K562 (cell line): ENCODE data around the gene PNPO. TPM values are rescaled to one million over a fixed set of nuclear protein-coding genes. Genes with fewer than 3 reads are reported as not detected.

Experiments used
- BMI1 ChIP-seq: fragments of 150-350 bp; IDR thresholded peaks from 2 replicates; pipeline ENCODE4 v1.6.1; 2014; ENCODE audit warnings: low read length
- CBX8 ChIP-seq: fragments of 200-600 bp; sonication (generic); IDR thresholded peaks from 2 replicates; pipeline ENCODE4 v1.6.1; 2012; ENCODE audit warnings: borderline replicate concordance, mixed run types, low read depth, mild to moderate bottlenecking, moderate library complexity, mixed read lengths, low read length, control low read depth, inconsistent platforms; ENCODE audit not compliant: poor library complexity, severe bottlenecking; ENCODE audit errors: extremely low read depth
- CC2D1A ChIP-seq: fragments of 450-650 bp; IDR thresholded peaks from 2 replicates; pipeline ENCODE4 v1.6.1; 2017; ENCODE audit warnings: mild to moderate bottlenecking
- CCAR2 ChIP-seq: fragments of 200-400 bp; formaldehyde crosslinking; IDR thresholded peaks from 2 replicates; pipeline ENCODE4 v1.6.1; 2017; ENCODE audit warnings: mild to moderate bottlenecking, low read depth, low read length
- CHD1 ChIP-seq: fragments of 200-600 bp; sonication (generic); IDR thresholded peaks from one replicate; pipeline ENCODE4 v1.6.1; 2012; ENCODE audit warnings: mild to moderate bottlenecking, moderate library complexity, low read length, inconsistent platforms
- CHD4 ChIP-seq: fragments of 200-600 bp; sonication (generic); IDR thresholded peaks from 3 replicates; pipeline ENCODE4 v1.6.1; 2012; ENCODE audit warnings: low read depth, mild to moderate bottlenecking, mixed read lengths, low read length, inconsistent platforms; ENCODE audit not compliant: insufficient read depth, insufficient replicate concordance, poor library complexity, severe bottlenecking
- CTBP1 ChIP-seq: fragments of 450-650 bp; IDR thresholded peaks from 2 replicates; pipeline ENCODE4 v1.6.1; 2016; ENCODE audit warnings: borderline replicate concordance
- ETS2 ChIP-seq: IDR thresholded peaks from 2 replicates; pipeline ENCODE4 v1.6.1; 2016; ENCODE audit warnings: borderline replicate concordance, missing genetic modification characterization, mild to moderate bottlenecking, moderate library complexity, missing compliant biosample characterization; ENCODE audit not compliant: poor library complexity, severe bottlenecking
- MTA3 ChIP-seq: fragments of 450-650 bp; formaldehyde crosslinking; IDR thresholded peaks from 2 replicates; pipeline ENCODE4 v1.6.1; 2017; ENCODE audit warnings: mild to moderate bottlenecking, borderline replicate concordance
- NELFE ChIP-seq: IDR thresholded peaks from 2 replicates; pipeline ENCODE4 v1.6.1; 2011; ENCODE audit warnings: mild to moderate bottlenecking; ENCODE audit not compliant: insufficient read depth, insufficient read length
- NFE2L1 ChIP-seq: fragments of 450-650 bp; IDR thresholded peaks from 2 replicates; pipeline ENCODE4 v1.6.1; 2016; ENCODE audit warnings: missing genetic modification characterization, low read depth, mild to moderate bottlenecking, missing compliant biosample characterization, moderate library complexity, borderline replicate concordance
- POLR2AphosphoS2 ChIP-seq: IDR thresholded peaks from 2 replicates; pipeline ENCODE4 v1.6.1; 2012; ENCODE audit warnings: low read length, improper control_type of control experiment
- RNF2 ChIP-seq: sonication (generic); IDR thresholded peaks from 2 replicates; pipeline ENCODE4 v1.6.1; 2016
- SAP30 ChIP-seq: fragments of 200-600 bp; sonication (generic); IDR thresholded peaks from 2 replicates; pipeline ENCODE4 v1.6.1; 2012; ENCODE audit warnings: borderline replicate concordance, low read depth, mild to moderate bottlenecking, moderate library complexity, low read length, control low read depth, inconsistent platforms; ENCODE audit not compliant: insufficient read depth, poor library complexity, severe bottlenecking
- SPI1 ChIP-seq: IDR thresholded peaks from 2 replicates; pipeline ENCODE4 v1.6.1; 2011; ENCODE audit warnings: low read depth, low read length, control low read depth, borderline replicate concordance
- SRSF1 ChIP-seq: fragments of 200-400 bp; formaldehyde crosslinking; IDR thresholded peaks from 2 replicates; pipeline ENCODE4 v1.6.1; 2017; ENCODE audit warnings: mild to moderate bottlenecking, low read depth, low read length, moderate library complexity
- STAG1 ChIP-seq: sonication (generic); formaldehyde crosslinking; IDR thresholded peaks from 2 replicates; pipeline ENCODE4 v1.5.0; 2020; ENCODE audit warnings: missing genetic modification reagents, borderline replicate concordance
- XRCC5 ChIP-seq: fragments of 200-400 bp; formaldehyde crosslinking; IDR thresholded peaks from 2 replicates; pipeline ENCODE4 v1.6.1; 2017; ENCODE audit warnings: low read depth, mild to moderate bottlenecking, low read length
- YY1 ChIP-seq, 3 experiments: IDR thresholded peaks; 2 replicates each; pipeline ENCODE4 v1.6.1; 2011; ENCODE audit warnings: low read length in 2 of 3, mild to moderate bottlenecking in 2 of 3, moderate library complexity in 2 of 3, borderline replicate concordance in 1 of 3, control low read depth in 1 of 3, low read depth in 1 of 3; ENCODE audit not compliant: insufficient read depth in 3 of 3, insufficient replicate concordance in 2 of 3, control insufficient read depth in 1 of 3, insufficient read length in 1 of 3; ENCODE audit errors: extremely low read depth in 1 of 3
- ZNF174 ChIP-seq: fragments of 250-450 bp; sonication (Bioruptor Pico); IDR thresholded peaks from 2 replicates; pipeline ENCODE4 v1.4.0; 2020; ENCODE audit warnings: mild to moderate bottlenecking
- ZNF311 ChIP-seq: fragments of 250-450 bp; sonication (Bioruptor Pico); IDR thresholded peaks from 2 replicates; pipeline ENCODE4 v1.4.0; 2020; ENCODE audit warnings: mild to moderate bottlenecking, moderate library complexity
- ZNF384 ChIP-seq: IDR thresholded peaks from 2 replicates; pipeline ENCODE4 v1.6.1; 2012; ENCODE audit warnings: low read depth, low read length, improper control_type of control experiment
- ZNF551 ChIP-seq: fragments of 250-450 bp; sonication (Bioruptor Pico); IDR thresholded peaks from 2 replicates; pipeline ENCODE4 v1.5.0; 2021; ENCODE audit warnings: mild to moderate bottlenecking, moderate library complexity
- ZNF780A ChIP-seq: fragments of 250-450 bp; sonication (Bioruptor Pico); IDR thresholded peaks from 2 replicates; pipeline ENCODE4 v1.5.0; 2021; ENCODE audit warnings: mild to moderate bottlenecking
- polyA plus RNA-seq, 8 experiments: library from polyadenylated mRNA; depleted of rRNA in 4 of 8; stranded (reverse) in 5 of 8; unstranded in 3 of 8; fragments of >200 nt; fragmentation: Nextera tagmentation in 2 of 8; fragmentation: Illumina TruSeq in 1 of 8; extraction: Ambion mirVana in 2 of 8; extraction: Trizol in 1 of 8; gene quantifications; 2 replicates each; pipeline versions ENCODE4 v1.2.1 to v1.2.3, GENCODE V29; 2011 to 2014; ENCODE audit warnings: inconsistent platforms in 1 of 8, missing spikeins in 1 of 8
- total RNA-seq, 7 experiments: library from RNA; depleted of rRNA in 6 of 7; stranded (reverse); fragments of >200 nt in 6 of 7; fragmentation: Illumina TruSeq in 2 of 7; extraction: Trizol in 2 of 7; gene quantifications; 2 replicates each; pipeline versions ENCODE4 v1.2.1 to v1.2.3, GENCODE V29; 2011 to 2021; ENCODE audit warnings: low replicate concordance in 1 of 7
- TF ChIP-seq, protein P1 (sequence below): sonication (generic); formaldehyde crosslinking; IDR thresholded peaks from 2 replicates; pipeline ENCODE4 v1.8.1; 2023; ENCODE audit warnings: missing genetic modification reagents, mild to moderate bottlenecking, borderline replicate concordance

The PNPO gene
- total and polyA plus RNA-seq, 9 of the 15 experiments (the other 6 are each of a cell fraction or from before 2014, with no cell fraction given): 16.6 to 39.0 (median 27.4) TPM

DNA sequence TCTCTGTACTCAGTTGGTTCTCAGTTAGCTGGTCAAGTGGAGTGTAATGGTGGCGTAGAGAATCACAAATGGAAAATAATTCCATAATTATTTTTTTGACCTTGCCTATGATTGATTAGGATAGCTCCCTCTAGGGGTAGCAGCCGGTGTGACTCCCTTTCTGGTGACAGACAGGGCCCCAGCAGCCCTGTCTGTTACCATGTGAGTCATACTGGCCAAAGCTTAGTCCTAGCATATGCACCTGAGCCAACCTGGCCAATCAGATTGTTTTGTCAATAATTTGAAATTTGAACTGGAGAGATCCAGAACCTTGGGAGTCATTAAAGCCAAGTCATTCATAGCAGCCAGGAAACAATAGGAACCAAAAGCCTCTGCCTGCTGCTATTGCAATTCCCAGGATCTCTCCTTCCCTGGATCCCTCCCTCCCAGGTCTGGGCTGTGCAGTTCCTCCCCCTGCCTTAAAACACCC, 5.6 kb downstream of the PNPO start (continued):
- TF ChIP-seq SPI1 (0 out of 2 replicates have a peak, but pooled peaks have one; percentile 28), ZNF780A (CRISPR knock-in tag) (no peak), NELFE (no peak), CC2D1A (peak; percentile 61; the same call in 1 of the 2 replicates), STAG1 (no peak), MTA3 (no peak), CBX8 (no peak), CHD1 (no peak), CCAR2 (no peak), ZNF174 (CRISPR knock-in tag) (no peak), ZNF311 (CRISPR knock-in tag) (no peak), CHD4 (no peak), SAP30 (no peak), RNF2 (no peak), ZNF384 (no peak), POLR2AphosphoS2 (no peak), XRCC5 (no peak), SRSF1 (no peak), ZNF551 (CRISPR knock-in tag) (no peak), YY1 (IDR thresholded peaks at IDR 0.05; ENCODE audit: borderline replicate concordance in 1 of 3, control insufficient read depth in 1 of 3, extremely low read depth in 1 of 3, insufficient read depth in 3 of 3, insufficient read length in 1 of 3, insufficient replicate concordance in 2 of 3, low read depth in 1 of 3, low read length in 2 of 3) (no peak), BMI1 (no peak), ETS2 (tag) (no peak), NFE2L1 (no peak), CTBP1 (no peak)
- TF ChIP-seq, protein P1, sequence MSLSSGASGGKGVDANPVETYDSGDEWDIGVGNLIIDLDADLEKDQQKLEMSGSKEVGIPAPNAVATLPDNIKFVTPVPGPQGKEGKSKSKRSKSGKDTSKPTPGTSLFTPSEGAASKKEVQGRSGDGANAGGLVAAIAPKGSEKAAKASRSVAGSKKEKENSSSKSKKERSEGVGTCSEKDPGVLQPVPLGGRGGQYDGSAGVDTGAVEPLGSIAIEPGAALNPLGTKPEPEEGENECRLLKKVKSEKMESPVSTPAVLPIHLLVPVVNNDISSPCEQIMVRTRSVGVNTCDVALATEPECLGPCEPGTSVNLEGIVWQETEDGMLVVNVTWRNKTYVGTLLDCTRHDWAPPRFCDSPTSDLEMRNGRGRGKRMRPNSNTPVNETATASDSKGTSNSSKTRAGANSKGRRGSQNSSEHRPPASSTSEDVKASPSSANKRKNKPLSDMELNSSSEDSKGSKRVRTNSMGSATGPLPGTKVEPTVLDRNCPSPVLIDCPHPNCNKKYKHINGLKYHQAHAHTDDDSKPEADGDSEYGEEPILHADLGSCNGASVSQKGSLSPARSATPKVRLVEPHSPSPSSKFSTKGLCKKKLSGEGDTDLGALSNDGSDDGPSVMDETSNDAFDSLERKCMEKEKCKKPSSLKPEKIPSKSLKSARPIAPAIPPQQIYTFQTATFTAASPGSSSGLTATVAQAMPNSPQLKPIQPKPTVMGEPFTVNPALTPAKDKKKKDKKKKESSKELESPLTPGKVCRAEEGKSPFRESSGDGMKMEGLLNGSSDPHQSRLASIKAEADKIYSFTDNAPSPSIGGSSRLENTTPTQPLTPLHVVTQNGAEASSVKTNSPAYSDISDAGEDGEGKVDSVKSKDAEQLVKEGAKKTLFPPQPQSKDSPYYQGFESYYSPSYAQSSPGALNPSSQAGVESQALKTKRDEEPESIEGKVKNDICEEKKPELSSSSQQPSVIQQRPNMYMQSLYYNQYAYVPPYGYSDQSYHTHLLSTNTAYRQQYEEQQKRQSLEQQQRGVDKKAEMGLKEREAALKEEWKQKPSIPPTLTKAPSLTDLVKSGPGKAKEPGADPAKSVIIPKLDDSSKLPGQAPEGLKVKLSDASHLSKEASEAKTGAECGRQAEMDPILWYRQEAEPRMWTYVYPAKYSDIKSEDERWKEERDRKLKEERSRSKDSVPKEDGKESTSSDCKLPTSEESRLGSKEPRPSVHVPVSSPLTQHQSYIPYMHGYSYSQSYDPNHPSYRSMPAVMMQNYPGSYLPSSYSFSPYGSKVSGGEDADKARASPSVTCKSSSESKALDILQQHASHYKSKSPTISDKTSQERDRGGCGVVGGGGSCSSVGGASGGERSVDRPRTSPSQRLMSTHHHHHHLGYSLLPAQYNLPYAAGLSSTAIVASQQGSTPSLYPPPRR (CRISPR knock-in tag): no peak
